D341Med (cell line): ENCODE data around the gene TCTN1.

Experiments used
- DNase-seq: peaks from one replicate; pipeline ENCODE4 v3.0.0; 2012; ENCODE audit warnings: low spot score

Gene TCTN1

GRCh38 chr12:110680032-110680431 is 66.1 kb downstream of the TCTN1 start:
- peak; percentile 22 for DNase-seq

GRCh38 chr12:110683888-110684287 is 70.0 kb downstream of the TCTN1 start:
- DNase-seq = no peak

- DNase-seq = no peak
Observed at GRCh38 chr12:110684312-110684836, 70.4 kb downstream of the TCTN1 start.

GRCh38 chr12:110686294-110686903 is 72.5 kb downstream of the TCTN1 start:
- DNase-seq = no peak

GRCh38 chr12:110687396-110688169 is 73.7 kb downstream of the TCTN1 start:
- DNase-seq = no peak

- no peak for DNase-seq
Observed at GRCh38 chr12:110688446-110689280, 74.7 kb downstream of the TCTN1 start, which contains the start of gene HVCN1. Gene HVCN1 (minus strand): TSS chr12:110689115. CDS start chr12:110683245, 5,870 bp downstream.

- DNase-seq = peak; percentile 60
Observed at GRCh38 chr12:110689281-110690126, 75.6 kb downstream of the TCTN1 start.

- no peak for DNase-seq
Observed at GRCh38 chr12:110690127-110690430, 76.2 kb downstream of the TCTN1 start.

GRCh38 chr12:110693731-110694130 is 79.8 kb downstream of the TCTN1 start:
- no peak for DNase-seq

GRCh38 chr12:110694330-110694901 is 80.5 kb downstream of the TCTN1 start:
- no peak for DNase-seq

GRCh38 chr12:110696283-110696682 is 82.4 kb downstream of the TCTN1 start:
- no peak for DNase-seq

GRCh38 chr12:110697236-110697635 is 83.3 kb downstream of the TCTN1 start:
- DNase-seq = no peak

- DNase-seq = peak; percentile 84
Observed at GRCh38 chr12:110698171-110698902, 84.4 kb downstream of the TCTN1 start.
